K562 (cell line): ENCODE results near the gene DYRK1A. TPM values are rescaled to one million over a fixed set of nuclear protein-coding genes. Genes with fewer than 3 reads are reported as not detected.

Experiments used
- ATAC-seq: fragments of 200-7000 bp; cut with Tn5 transposase; 3 replicates; pipeline ENCODE4 v1.9.1; 2020; ENCODE audit warnings: moderate library complexity
- BruUV-seq: library from RNA; stranded (reverse); fragments of 400-500 nt; replicated peaks from 2 replicates; lab custom pipeline; 2021; lab: Mats Ljungman, UMichigan
- CTCF ChIA-PET: fragments of 300-600 bp; formaldehyde crosslinking; extraction: SDS; loops from one replicate; lab custom pipeline; 2021; ENCODE audit warnings: low intra/inter-chr PET ratio; lab: Yijun Ruan, JAX
- POLR2A ChIA-PET: fragments of 300-600, 350-650 bp; sonication (Branson Sonifier 250); formaldehyde crosslinking; extraction: SDS; loops from one replicate; lab custom pipeline; 2021; ENCODE audit warnings: antibody characterized with exemption, inconsistent platforms; lab: Yijun Ruan, JAX
- DNase-seq, 4 experiments: peaks; one replicate each; pipeline versions ENCODE4 v3.0.0 to v3.0.0-alpha.2; 2011 to 2018; ENCODE audit warnings: low spot score in 3 of 4, mixed read lengths in 3 of 4; ENCODE audit errors: extremely low read depth in 1 of 4
- FAIRE-seq: peaks from 2 replicates; lab custom pipeline; 2011; peaks lifted over from hg19 to GRCh38; lab: Jason Lieb, UNC
- H2AFZ ChIP-seq: 2 replicates; pipeline ENCODE4 v1.6.0; 2011; ENCODE audit warnings: low read depth, low read length, control low read depth, inconsistent platforms
- H3K27ac ChIP-seq: fragments of 200-600 bp; 3 replicates; pipeline ENCODE4 v1.8.0; 2011; ENCODE audit warnings: low read depth, mild to moderate bottlenecking, control low read depth, inconsistent platforms, low read length, moderate library complexity, mixed read lengths; ENCODE audit errors: extremely low read depth
- H3K27me3 ChIP-seq, 2 experiments: fragments of 300-600 bp in 1 of 2; 2 replicates in 1 of 2; 3 replicates in 1 of 2; pipeline versions ENCODE4 v1.6.0 to v1.8.0; 2011; ENCODE audit warnings: inconsistent platforms in 2 of 2, low read length in 2 of 2, mild to moderate bottlenecking in 1 of 2, mixed read lengths in 1 of 2, moderate library complexity in 1 of 2; ENCODE audit not compliant: control insufficient read depth in 2 of 2, insufficient read depth in 2 of 2
- H3K36me3 ChIP-seq: fragments of 300-600 bp; 3 replicates; pipeline ENCODE4 v1.8.0; 2011; ENCODE audit warnings: mild to moderate bottlenecking, low read length, inconsistent platforms; ENCODE audit not compliant: control insufficient read depth, insufficient read depth
- H3K4me1 ChIP-seq, 2 experiments: fragments of 200-600 bp in 1 of 2; replicated peaks in 1 of 2; 2 replicates in 1 of 2; 3 replicates in 1 of 2; pipeline versions ENCODE4 v1.5.1 to v1.8.0; 2011; ENCODE audit warnings: inconsistent platforms in 2 of 2, low read length in 2 of 2, mild to moderate bottlenecking in 1 of 2, mixed read lengths in 1 of 2, moderate library complexity in 1 of 2; ENCODE audit not compliant: control insufficient read depth in 2 of 2, insufficient read depth in 2 of 2
- H3K4me2 ChIP-seq: 2 replicates; pipeline ENCODE4 v1.6.1; 2011; ENCODE audit warnings: low read length, control low read depth, inconsistent platforms, mixed read lengths; ENCODE audit not compliant: insufficient read depth
- H3K4me3 ChIP-seq: fragments of 200-600 bp; sonication (generic), shearing (Covaris generic); 2 replicates; pipeline ENCODE4 v1.5.1; 2016; ENCODE audit warnings: control low read depth, inconsistent platforms
- H3K79me2 ChIP-seq: fragments of 200-600 bp; 3 replicates; pipeline ENCODE4 v1.8.0; 2011; ENCODE audit warnings: low read length, inconsistent platforms; ENCODE audit not compliant: control insufficient read depth, insufficient read depth
- H3K9ac ChIP-seq, 2 experiments: 2 replicates each; pipeline versions ENCODE4 v1.6.0 to v1.6.1; 2011; ENCODE audit warnings: low read depth in 2 of 2, low read length in 2 of 2, control low read depth in 1 of 2, inconsistent platforms in 1 of 2, mild to moderate bottlenecking in 1 of 2, mixed read lengths in 1 of 2; ENCODE audit not compliant: insufficient read depth in 1 of 2
- H3K9me1 ChIP-seq: one replicate; pipeline ENCODE4 v1.6.0; 2011; ENCODE audit warnings: inconsistent platforms, mild to moderate bottlenecking, low read length, moderate library complexity; ENCODE audit not compliant: control insufficient read depth, insufficient read depth
- H3K9me3 ChIP-seq: replicated peaks from 2 replicates; pipeline ENCODE4 v1.5.1; 2011; ENCODE audit warnings: low read depth, low read length, inconsistent platforms; ENCODE audit not compliant: control insufficient read depth, insufficient read depth
- H4K20me1 ChIP-seq: replicated peaks from 2 replicates; pipeline ENCODE4 v1.6.1; 2011; ENCODE audit warnings: low read length, inconsistent platforms, mixed read lengths; ENCODE audit not compliant: control insufficient read depth, insufficient read depth
- ADNP ChIP-seq: fragments of 200-800 bp; sonication (Bioruptor generic); IDR thresholded peaks from 2 replicates; pipeline ENCODE4 v1.6.1; 2016; ENCODE audit warnings: missing genetic modification characterization, missing compliant biosample characterization
- ARID1B ChIP-seq: fragments of 450-650 bp; IDR thresholded peaks from 2 replicates; pipeline ENCODE4 v1.6.1; 2016; ENCODE audit warnings: antibody characterized with exemption, mild to moderate bottlenecking, inconsistent platforms
- CBFA2T3 ChIP-seq: fragments of 450-650 bp; IDR thresholded peaks from 2 replicates; pipeline ENCODE4 v1.6.1; 2017
- EP300 ChIP-seq: IDR thresholded peaks from 2 replicates; pipeline ENCODE4 v1.6.1; 2012; ENCODE audit warnings: low read length, improper control_type of control experiment
- FOXP1 ChIP-seq: sonication (generic); formaldehyde crosslinking; IDR thresholded peaks from 2 replicates; pipeline ENCODE4 v1.8.0; 2022; ENCODE audit warnings: mild to moderate bottlenecking, missing genetic modification reagents
- HMBOX1 ChIP-seq: sonication (generic); IDR thresholded peaks from 2 replicates; pipeline ENCODE4 v1.6.1; 2016
- MAX ChIP-seq: sonication (generic); formaldehyde crosslinking; IDR thresholded peaks from 2 replicates; pipeline ENCODE4 v1.9.0; 2022; ENCODE audit warnings: mild to moderate bottlenecking, missing genetic modification reagents
- SMARCA4 ChIP-seq: fragments of 450-650 bp; IDR thresholded peaks from 2 replicates; pipeline ENCODE4 v1.6.1; 2016
- TAL1 ChIP-seq: fragments of 450-650 bp; IDR thresholded peaks from 2 replicates; pipeline ENCODE4 v1.6.1; 2016; ENCODE audit warnings: mild to moderate bottlenecking
- TEAD2 ChIP-seq: fragments of 450-650 bp; IDR thresholded peaks from 2 replicates; pipeline ENCODE4 v1.6.1; 2016; ENCODE audit warnings: missing genetic modification characterization, control low read depth, missing compliant biosample characterization
- TEAD4 ChIP-seq, 2 experiments: sonication (generic) in 1 of 2; formaldehyde crosslinking in 1 of 2; IDR thresholded peaks; 2 replicates each; pipeline versions ENCODE4 v1.6.1 to v1.8.0; 2012 to 2022; ENCODE audit warnings: borderline replicate concordance in 1 of 2, inconsistent platforms in 1 of 2, low read length in 1 of 2, mild to moderate bottlenecking in 1 of 2, missing genetic modification reagents in 1 of 2
- ZNF239 ChIP-seq: fragments of 250-450 bp; sonication (Bioruptor Pico); IDR thresholded peaks from 2 replicates; pipeline ENCODE4 v1.4.0; 2020; ENCODE audit warnings: mild to moderate bottlenecking
- WGBS: fragments of 100-300 bp; shearing (Covaris generic); methylation state at CpG from one replicate; pipeline ENCODE4 v1.1.6; 2016; ENCODE audit warnings: low coverage, mixed read lengths; ENCODE audit not compliant: insufficient coverage; ENCODE audit errors: missing lambda C conversion rate; 5-methylcytosine and 5-hydroxymethylcytosine counted together
- in situ Hi-C: fragments of 300-500 bp; cut with MboI; formaldehyde crosslinking; loops from 4 replicates; pipeline ENCODE4 v1.15.0; 2018; ENCODE audit warnings: inconsistent platforms, mixed read lengths
- intact Hi-C: fragments of 100-400 bp; cut with micrococcal nuclease; formaldehyde crosslinking; loops from 2 replicates; pipeline ENCODE4 v1.14.2; 2022
- polyA plus RNA-seq, 8 experiments: library from polyadenylated mRNA; depleted of rRNA in 4 of 8; stranded (reverse) in 5 of 8; unstranded in 3 of 8; fragments of >200 nt; fragmentation: Nextera tagmentation in 2 of 8; fragmentation: Illumina TruSeq in 1 of 8; extraction: Ambion mirVana in 2 of 8; extraction: Trizol in 1 of 8; gene quantifications; 2 replicates each; pipeline versions ENCODE4 v1.2.1 to v1.2.3, GENCODE V29; 2011 to 2014; ENCODE audit warnings: inconsistent platforms in 1 of 8, missing spikeins in 1 of 8
- total RNA-seq, 7 experiments: library from RNA; depleted of rRNA in 6 of 7; stranded (reverse); fragments of >200 nt in 6 of 7; fragmentation: Illumina TruSeq in 2 of 7; extraction: Trizol in 2 of 7; gene quantifications; 2 replicates each; pipeline versions ENCODE4 v1.2.1 to v1.2.3, GENCODE V29; 2011 to 2021; ENCODE audit warnings: low replicate concordance in 1 of 7

The DYRK1A gene
- total and polyA plus RNA-seq, 9 of the 15 experiments (the other 6 are each of a cell fraction or from before 2014, with no cell fraction given): 3.7 to 64.8 (median 42.3) TPM

GRCh38 chr21:37416914-37417313 lies 50.3 kb downstream of the DYRK1A start:
- FAIRE-seq: no peak
- Histone ChIP-seq H4K20me1 (peaks cover 27% of the 10 kb centered on the region), H3K9me3 (no peaks in the 10 kb centered on the region), H3K9me1 (peaks cover 5% of the 10 kb centered on the region), H3K27ac (no peak overlapping the region), H2AFZ (no peak overlapping the region), H3K4me3 (no peak overlapping the region)
- ChIA-PET POLR2A (interaction anchor here (0.7 to 3.3 kb wide), 4 partner anchors 10 to 17 kb away, joined by 3 to 40 read pairs (median 8); no protein-coding TSS in a partner anchor), CTCF (no interaction called here)
- in situ Hi-C loops: no loop called here
- WGBS: 88% methylated on average over 2 of the region's 2 CpGs
- intact Hi-C loops: no loop called here
- TF ChIP-seq MAX (CRISPR knock-in tag): no peak
- TF ChIP-seq, all 486 proteins: peak for 0
- no peaks in the 10 kb centered on the region for H3K27me3 ChIP-seq
- peaks cover 7 to 65% of the 10 kb centered on the region in 2 experiments for H3K4me1 ChIP-seq
- ATAC-seq (no peak), DNase-seq (no peak)
- no TSS peak for BruUV-seq
- H3K9ac ChIP-seq: no peak overlapping the region
- peaks cover 17% of the 10 kb centered on the region; the same call in 2 of the 3 replicates for H3K36me3 ChIP-seq
- H3K79me2 ChIP-seq: peaks cover 100% of the 10 kb centered on the region
- no peak overlapping the region for H3K4me2 ChIP-seq

GRCh38 chr21:37419228-37419906 lies 52.8 kb downstream of the DYRK1A start:
- DNase-seq (peak in 1 of 4 experiments; percentile 25), FAIRE-seq (no peak), ATAC-seq (peak; percentile 16; the same call in 2 of the 3 replicates)
- in situ Hi-C loops: no loop called here
- Histone ChIP-seq H3K27ac (peak overlapping the region; percentile 40; the same call in 2 of the 3 replicates), H4K20me1 (peaks cover 12% of the 10 kb centered on the region), H3K27me3 (no peaks in the 10 kb centered on the region), H3K9me1 (peaks cover 2% of the 10 kb centered on the region), H3K4me2 (peak overlapping the region; percentile 43; the same call in 1 of the 2 replicates), H3K4me3 (no peak overlapping the region), H3K36me3 (peaks cover 40% of the 10 kb centered on the region; the same call in 2 of the 3 replicates), H3K9me3 (no peaks in the 10 kb centered on the region), H3K79me2 (peaks cover 100% of the 10 kb centered on the region), H2AFZ (no peak overlapping the region), H3K9ac (no peak overlapping the region), H3K4me1 (peaks cover 7 to 49% of the 10 kb centered on the region in 2 experiments)
- no TSS peak for BruUV-seq
- intact Hi-C loops: no loop called here
- POLR2A ChIA-PET: interaction anchor here (0.6 to 3.3 kb wide), 7 partner anchors 12 to 152 kb away, joined by 3 to 40 read pairs (median 4); partner anchors contain the start of gene VPS26C
- 46% methylated on average over 3 of the region's 3 CpGs for WGBS
- CTCF ChIA-PET: no interaction called here
- TF ChIP-seq ADNP (tag) (peak; percentile 32; the same call in 1 of the 2 replicates), HMBOX1 (peak; percentile 53; the same call in 1 of the 2 replicates), TEAD2 (tag) (no peak), ZNF239 (no peak), TEAD4 (IDR thresholded peaks at IDR 0.05; ENCODE audit: low read length) (peak; percentile 32; the same call in 1 of the 2 replicates), TEAD4 (CRISPR knock-in tag; IDR thresholded peaks at IDR 0.05; ENCODE audit: borderline replicate concordance) (no peak), FOXP1 (CRISPR knock-in tag) (no peak), EP300 (0 out of 2 replicates have a peak, but pooled peaks have one; percentile 16), CBFA2T3 (peak; percentile 25; the same call in 1 of the 2 replicates), TAL1 (peak; percentile 29; the same call in 1 of the 2 replicates), SMARCA4 (0 out of 2 replicates have a peak, but pooled peaks have one; percentile 30), ARID1B (peak; percentile 53)
